ENCODE results near the gene HMGCS2.

HMGCS2 gene

DNA sequence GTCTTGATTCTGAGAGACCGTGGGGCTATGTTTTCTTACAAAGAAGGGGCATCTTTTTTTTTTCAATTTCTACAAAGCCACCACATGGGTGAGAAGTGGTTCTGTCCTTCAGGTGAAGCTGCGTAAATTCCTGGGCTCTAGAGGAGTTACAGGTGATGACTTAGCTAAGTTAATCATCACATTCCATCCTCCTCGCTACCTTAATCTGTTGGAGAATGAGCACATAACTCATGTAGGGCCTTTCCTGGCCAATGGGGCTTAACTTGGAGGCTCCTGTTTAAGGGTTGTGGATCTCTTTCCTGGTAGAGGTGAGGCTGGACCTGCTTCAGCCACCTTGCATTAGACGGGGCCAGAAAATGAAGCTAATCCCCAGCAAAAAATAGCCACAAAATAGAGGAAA lies 22.7 kb upstream of the HMGCS2 start:
- Histone ChIP-seq H3K36me3 (ENCODE audit: control insufficient read depth in 2 of 2, insufficient read depth in 1 of 2, low read length in 2 of 2) (no peaks in the 10 kb centered on the region), H3K27ac (ENCODE audit: extremely low read depth, low read depth, low read length) (no peak overlapping the region), H3K9me3 (ENCODE audit: control insufficient read depth, insufficient read depth, low read depth, low read length) (no peaks in the 10 kb centered on the region), H3K4me3 (ENCODE audit: low read depth, low read length) (no peak overlapping the region), H3K4me1 (ENCODE audit: control insufficient read depth, insufficient read depth, low read length) (no peaks in the 10 kb centered on the region)
- CTCF ChIA-PET = interaction anchor here (0.6 to 1.3 kb wide), 4 partner anchors 18 to 348 kb away, joined by 3 to 7 read pairs (median 4); no protein-coding TSS in a partner anchor
- TF ChIP-seq ZEB2 (tag by site-specific recombination; IDR thresholded peaks at IDR 0.05) (no peak), ZFHX2 (tag by site-specific recombination; conservative IDR thresholded peaks at IDR 0.05) (no peak), GLI2 (tag by site-specific recombination; IDR thresholded peaks at IDR 0.05; ENCODE audit: borderline replicate concordance, low read depth) (no peak), ZFP3 (tag by site-specific recombination; IDR thresholded peaks at IDR 0.05; ENCODE audit: low read depth) (no peak), ZNF548 (tag by site-specific recombination; IDR thresholded peaks at IDR 0.05) (no peak)
- TF ChIP-seq, protein P1, sequence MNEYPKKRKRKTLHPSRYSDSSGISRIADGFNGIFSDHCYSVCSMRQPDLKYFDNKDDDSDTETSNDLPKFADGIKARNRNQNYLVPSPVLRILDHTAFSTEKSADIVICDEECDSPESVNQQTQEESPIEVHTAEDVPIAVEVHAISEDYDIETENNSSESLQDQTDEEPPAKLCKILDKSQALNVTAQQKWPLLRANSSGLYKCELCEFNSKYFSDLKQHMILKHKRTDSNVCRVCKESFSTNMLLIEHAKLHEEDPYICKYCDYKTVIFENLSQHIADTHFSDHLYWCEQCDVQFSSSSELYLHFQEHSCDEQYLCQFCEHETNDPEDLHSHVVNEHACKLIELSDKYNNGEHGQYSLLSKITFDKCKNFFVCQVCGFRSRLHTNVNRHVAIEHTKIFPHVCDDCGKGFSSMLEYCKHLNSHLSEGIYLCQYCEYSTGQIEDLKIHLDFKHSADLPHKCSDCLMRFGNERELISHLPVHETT (tag by site-specific recombination; IDR thresholded peaks at IDR 0.05) = no peak
- TF ChIP-seq, protein P2, sequence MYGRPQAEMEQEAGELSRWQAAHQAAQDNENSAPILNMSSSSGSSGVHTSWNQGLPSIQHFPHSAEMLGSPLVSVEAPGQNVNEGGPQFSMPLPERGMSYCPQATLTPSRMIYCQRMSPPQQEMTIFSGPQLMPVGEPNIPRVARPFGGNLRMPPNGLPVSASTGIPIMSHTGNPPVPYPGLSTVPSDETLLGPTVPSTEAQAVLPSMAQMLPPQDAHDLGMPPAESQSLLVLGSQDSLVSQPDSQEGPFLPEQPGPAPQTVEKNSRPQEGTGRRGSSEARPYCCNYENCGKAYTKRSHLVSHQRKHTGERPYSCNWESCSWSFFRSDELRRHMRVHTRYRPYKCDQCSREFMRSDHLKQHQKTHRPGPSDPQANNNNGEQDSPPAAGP (tag by site-specific recombination; IDR thresholded peaks at IDR 0.05) = no peak
- TF ChIP-seq, protein P3, sequence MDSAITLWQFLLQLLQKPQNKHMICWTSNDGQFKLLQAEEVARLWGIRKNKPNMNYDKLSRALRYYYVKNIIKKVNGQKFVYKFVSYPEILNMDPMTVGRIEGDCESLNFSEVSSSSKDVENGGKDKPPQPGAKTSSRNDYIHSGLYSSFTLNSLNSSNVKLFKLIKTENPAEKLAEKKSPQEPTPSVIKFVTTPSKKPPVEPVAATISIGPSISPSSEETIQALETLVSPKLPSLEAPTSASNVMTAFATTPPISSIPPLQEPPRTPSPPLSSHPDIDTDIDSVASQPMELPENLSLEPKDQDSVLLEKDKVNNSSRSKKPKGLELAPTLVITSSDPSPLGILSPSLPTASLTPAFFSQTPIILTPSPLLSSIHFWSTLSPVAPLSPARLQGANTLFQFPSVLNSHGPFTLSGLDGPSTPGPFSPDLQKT (IDR thresholded peaks at IDR 0.05; ENCODE audit: borderline replicate concordance, low read depth, low read length) = no peak
- TF ChIP-seq, protein P4, sequence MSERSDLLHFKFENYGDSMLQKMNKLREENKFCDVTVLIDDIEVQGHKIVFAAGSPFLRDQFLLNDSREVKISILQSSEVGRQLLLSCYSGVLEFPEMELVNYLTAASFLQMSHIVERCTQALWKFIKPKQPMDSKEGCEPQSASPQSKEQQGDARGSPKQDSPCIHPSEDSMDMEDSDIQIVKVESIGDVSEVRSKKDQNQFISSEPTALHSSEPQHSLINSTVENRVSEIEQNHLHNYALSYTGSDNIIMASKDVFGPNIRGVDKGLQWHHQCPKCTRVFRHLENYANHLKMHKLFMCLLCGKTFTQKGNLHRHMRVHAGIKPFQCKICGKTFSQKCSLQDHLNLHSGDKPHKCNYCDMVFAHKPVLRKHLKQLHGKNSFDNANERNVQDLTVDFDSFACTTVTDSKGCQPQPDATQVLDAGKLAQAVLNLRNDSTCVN (tag by site-specific recombination; optimal IDR thresholded peaks at IDR 0.05) = no peak
- POLR2A ChIA-PET = no interaction called here

DNA sequence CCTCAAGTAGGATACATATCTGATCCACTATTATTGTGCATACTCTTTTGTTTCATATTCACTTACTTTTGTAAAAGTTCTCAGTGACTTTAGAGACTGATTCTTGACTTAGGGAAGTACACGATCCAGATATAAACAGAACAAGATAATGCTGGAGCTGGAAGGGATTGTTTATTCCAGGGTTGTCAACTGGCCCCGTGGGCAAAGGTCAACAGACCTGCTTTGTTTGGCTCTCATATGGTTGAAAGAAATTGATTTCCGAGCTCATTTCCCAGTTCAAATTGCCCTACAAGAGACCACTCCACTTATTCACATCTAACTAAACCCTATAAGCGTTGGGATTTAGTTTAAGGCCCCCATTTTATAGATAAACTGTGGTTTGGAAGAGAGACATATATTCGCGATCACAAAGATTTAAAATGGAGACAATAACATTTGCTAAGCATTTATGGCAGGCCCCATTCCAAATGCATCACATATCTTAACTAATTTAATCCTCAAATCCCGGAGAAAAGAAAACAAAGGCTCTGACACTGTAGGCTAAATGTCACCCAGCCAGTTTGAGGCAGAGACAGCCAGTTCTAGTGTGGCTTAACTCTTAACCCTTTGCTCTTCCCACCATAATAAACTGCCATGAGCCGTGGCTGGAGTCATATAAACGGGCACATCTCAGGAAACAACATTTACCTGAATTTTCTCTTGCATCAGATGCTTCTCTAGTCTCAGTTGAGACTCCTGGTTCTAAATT lies 21.9 kb upstream of the HMGCS2 start:
- no peaks in the 10 kb centered on the region for H3K9me3 ChIP-seq (ENCODE audit: control insufficient read depth, insufficient read depth, low read depth, low read length)
- H3K27ac ChIP-seq (ENCODE audit: extremely low read depth, low read depth, low read length) = no peak overlapping the region
- ChIA-PET CTCF (interaction anchor here (1.3 kb wide), 1 partner anchor 18 kb away, joined by 7 read pairs; no protein-coding TSS in a partner anchor), POLR2A (no interaction called here)
- no peaks in the 10 kb centered on the region for H3K4me1 ChIP-seq (ENCODE audit: control insufficient read depth, insufficient read depth, low read length)
- H3K36me3 ChIP-seq (ENCODE audit: control insufficient read depth in 2 of 2, insufficient read depth in 1 of 2, low read length in 2 of 2) = no peaks in the 10 kb centered on the region
- H3K4me3 ChIP-seq (ENCODE audit: low read depth, low read length) = no peak overlapping the region
- TF ChIP-seq ZNF138 (tag by site-specific recombination; IDR thresholded peaks at IDR 0.05; ENCODE audit: borderline replicate concordance) (no peak), ZNF394 (tag by site-specific recombination; IDR thresholded peaks at IDR 0.05; ENCODE audit: borderline replicate concordance) (no peak), ZNF211 (tag by site-specific recombination; IDR thresholded peaks at IDR 0.05; ENCODE audit: low read depth) (no peak), MYNN (tag by site-specific recombination; IDR thresholded peaks at IDR 0.05; ENCODE audit: borderline replicate concordance) (no peak), ZNF248 (tag by site-specific recombination; IDR thresholded peaks at IDR 0.05) (no peak), KLF1 (tag by site-specific recombination; IDR thresholded peaks at IDR 0.05) (no peak)
- TF ChIP-seq, protein P5, sequence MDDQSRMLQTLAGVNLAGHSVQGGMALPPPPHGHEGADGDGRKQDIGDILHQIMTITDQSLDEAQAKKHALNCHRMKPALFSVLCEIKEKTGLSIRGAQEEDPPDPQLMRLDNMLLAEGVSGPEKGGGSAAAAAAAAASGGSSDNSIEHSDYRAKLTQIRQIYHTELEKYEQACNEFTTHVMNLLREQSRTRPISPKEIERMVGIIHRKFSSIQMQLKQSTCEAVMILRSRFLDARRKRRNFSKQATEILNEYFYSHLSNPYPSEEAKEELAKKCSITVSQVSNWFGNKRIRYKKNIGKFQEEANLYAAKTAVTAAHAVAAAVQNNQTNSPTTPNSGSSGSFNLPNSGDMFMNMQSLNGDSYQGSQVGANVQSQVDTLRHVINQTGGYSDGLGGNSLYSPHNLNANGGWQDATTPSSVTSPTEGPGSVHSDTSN (CRISPR knock-in tag; IDR thresholded peaks at IDR 0.05) = no peak
- TF ChIP-seq, protein P6, sequence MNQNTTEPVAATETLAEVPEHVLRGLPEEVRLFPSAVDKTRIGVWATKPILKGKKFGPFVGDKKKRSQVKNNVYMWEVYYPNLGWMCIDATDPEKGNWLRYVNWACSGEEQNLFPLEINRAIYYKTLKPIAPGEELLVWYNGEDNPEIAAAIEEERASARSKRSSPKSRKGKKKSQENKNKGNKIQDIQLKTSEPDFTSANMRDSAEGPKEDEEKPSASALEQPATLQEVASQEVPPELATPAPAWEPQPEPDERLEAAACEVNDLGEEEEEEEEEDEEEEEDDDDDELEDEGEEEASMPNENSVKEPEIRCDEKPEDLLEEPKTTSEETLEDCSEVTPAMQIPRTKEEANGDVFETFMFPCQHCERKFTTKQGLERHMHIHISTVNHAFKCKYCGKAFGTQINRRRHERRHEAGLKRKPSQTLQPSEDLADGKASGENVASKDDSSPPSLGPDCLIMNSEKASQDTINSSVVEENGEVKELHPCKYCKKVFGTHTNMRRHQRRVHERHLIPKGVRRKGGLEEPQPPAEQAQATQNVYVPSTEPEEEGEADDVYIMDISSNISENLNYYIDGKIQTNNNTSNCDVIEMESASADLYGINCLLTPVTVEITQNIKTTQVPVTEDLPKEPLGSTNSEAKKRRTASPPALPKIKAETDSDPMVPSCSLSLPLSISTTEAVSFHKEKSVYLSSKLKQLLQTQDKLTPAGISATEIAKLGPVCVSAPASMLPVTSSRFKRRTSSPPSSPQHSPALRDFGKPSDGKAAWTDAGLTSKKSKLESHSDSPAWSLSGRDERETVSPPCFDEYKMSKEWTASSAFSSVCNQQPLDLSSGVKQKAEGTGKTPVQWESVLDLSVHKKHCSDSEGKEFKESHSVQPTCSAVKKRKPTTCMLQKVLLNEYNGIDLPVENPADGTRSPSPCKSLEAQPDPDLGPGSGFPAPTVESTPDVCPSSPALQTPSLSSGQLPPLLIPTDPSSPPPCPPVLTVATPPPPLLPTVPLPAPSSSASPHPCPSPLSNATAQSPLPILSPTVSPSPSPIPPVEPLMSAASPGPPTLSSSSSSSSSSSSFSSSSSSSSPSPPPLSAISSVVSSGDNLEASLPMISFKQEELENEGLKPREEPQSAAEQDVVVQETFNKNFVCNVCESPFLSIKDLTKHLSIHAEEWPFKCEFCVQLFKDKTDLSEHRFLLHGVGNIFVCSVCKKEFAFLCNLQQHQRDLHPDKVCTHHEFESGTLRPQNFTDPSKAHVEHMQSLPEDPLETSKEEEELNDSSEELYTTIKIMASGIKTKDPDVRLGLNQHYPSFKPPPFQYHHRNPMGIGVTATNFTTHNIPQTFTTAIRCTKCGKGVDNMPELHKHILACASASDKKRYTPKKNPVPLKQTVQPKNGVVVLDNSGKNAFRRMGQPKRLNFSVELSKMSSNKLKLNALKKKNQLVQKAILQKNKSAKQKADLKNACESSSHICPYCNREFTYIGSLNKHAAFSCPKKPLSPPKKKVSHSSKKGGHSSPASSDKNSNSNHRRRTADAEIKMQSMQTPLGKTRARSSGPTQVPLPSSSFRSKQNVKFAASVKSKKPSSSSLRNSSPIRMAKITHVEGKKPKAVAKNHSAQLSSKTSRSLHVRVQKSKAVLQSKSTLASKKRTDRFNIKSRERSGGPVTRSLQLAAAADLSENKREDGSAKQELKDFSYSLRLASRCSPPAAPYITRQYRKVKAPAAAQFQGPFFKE (tag by site-specific recombination; IDR thresholded peaks at IDR 0.05; ENCODE audit: borderline replicate concordance) = no peak
- TF ChIP-seq, protein P7, sequence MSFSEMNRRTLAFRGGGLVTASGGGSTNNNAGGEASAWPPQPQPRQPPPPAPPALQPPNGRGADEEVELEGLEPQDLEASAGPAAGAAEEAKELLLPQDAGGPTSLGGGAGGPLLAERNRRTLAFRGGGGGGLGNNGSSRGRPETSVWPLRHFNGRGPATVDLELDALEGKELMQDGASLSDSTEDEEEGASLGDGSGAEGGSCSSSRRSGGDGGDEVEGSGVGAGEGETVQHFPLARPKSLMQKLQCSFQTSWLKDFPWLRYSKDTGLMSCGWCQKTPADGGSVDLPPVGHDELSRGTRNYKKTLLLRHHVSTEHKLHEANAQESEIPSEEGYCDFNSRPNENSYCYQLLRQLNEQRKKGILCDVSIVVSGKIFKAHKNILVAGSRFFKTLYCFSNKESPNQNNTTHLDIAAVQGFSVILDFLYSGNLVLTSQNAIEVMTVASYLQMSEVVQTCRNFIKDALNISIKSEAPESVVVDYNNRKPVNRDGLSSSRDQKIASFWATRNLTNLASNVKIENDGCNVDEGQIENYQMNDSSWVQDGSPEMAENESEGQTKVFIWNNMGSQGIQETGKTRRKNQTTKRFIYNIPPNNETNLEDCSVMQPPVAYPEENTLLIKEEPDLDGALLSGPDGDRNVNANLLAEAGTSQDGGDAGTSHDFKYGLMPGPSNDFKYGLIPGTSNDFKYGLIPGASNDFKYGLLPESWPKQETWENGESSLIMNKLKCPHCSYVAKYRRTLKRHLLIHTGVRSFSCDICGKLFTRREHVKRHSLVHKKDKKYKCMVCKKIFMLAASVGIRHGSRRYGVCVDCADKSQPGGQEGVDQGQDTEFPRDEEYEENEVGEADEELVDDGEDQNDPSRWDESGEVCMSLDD (tag by site-specific recombination; IDR thresholded peaks at IDR 0.05) = no peak
